Stimulated activated naive CD4-positive, alpha-beta T cell treated with Interleukin-2 at 50 U/mL for 16 hours (primary cell): ENCODE measurements around the gene RHOB.
"Not testable (repeated sequence)": the region's sequence is repeated elsewhere in the genome, so short reads cannot be mapped to it uniquely, and the experiment has no call there.

ENCODE experiments used
- DNase-seq: peaks from one replicate; lab custom pipeline; 2025; lab: John Stamatoyannopoulos, UW

Gene RHOB

GRCh38 chr2:20422402-20423271 is 24.2 kb upstream of the RHOB start:
- no peak for DNase-seq

- no peak for DNase-seq
Measured at GRCh38 chr2:20423359-20423758, 23.5 kb upstream of the RHOB start.

DNA sequence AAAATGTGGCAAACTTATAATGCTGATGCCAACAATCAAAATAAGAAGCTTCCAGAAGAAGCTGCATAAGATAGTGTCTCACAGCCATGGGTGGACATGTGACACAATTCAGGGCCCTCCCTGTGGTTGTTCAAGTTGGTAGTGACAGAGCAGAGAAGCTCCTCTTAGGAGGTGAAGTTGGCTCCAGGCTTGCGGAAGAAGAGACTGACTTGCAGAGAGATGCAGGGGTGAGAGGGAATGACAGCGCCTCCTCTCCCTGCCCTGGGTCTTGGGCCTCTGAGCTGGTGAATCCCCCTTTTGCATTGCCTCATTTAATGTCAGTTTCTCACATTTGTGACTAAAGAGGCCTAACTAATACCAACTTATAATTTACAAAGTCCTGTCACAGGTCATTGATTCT is 23.0 kb upstream of the RHOB start:
- DNase-seq: no peak

DNA sequence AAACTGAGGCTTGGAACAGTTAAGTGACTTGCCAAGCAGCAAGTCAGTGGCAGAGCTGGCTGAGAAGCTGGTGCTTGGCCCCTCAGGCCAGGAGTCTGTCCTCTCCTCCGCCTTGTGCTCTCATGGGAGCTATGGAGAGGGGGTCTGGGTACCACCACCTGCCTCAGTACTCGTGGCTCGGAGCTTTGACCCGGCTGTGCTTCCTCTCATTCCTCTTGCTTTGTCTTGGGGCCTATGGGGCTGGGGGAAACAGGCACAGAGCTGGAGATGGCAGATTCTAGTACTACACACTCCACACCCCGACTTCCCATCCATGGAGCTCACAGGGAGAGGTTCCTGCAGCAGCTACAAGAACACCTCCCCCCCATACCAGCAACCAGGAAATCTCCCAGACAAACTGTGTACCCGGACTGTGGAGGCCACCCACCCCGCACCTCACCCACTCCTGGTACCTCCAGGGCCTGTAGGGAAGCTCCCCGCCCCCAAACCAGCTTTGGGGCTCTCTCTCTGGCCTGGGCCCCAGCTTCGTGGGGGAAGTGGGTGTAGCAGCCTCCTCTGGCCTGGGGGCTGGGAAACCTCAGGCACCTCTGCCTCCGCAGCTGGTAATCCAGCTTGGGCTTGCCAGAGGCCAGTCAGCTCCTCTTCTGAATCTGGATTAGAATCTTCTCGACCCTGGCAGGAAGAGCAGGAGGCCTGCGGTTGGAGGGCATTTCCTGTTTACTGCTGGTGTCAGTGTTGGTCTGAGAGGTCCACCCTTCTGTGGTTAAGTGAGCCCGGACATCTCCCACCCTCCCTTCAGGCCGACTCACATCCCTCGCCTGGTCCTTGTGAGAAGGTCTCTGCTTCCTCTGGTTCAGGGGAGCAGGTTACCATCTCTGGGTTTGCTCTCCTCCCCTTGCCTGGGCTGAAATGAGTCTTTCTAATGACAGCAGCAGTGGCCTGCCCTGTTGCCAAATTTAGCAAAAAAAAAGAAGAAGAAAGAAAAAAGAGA is 22.3 kb upstream of the RHOB start:
- DNase-seq: no peak

DNA sequence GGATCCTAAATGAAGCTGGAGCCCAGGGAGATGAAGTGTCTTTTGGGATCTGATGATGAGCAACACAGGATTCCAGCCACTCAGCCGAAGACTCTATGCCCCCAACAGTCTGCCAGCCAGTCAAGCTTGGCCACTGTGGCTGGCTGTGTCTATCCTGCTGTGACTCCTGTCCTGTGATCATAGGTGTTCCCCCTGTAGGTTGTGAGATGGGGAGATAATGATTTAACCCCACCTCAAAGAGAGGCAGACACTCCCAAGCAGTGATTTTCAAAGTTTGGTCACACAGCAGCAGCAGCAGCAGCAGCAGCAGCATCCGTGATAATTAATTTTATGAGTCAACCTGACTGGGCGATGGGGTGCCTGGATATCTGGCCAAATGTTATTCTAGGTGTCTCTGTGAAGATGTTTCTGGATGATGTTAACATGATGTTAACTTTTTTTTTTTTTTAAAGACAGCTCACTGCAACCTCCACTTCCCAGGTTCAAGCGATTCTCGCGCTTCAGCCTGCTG is 21.4 kb upstream of the RHOB start:
- DNase-seq: no peak

GRCh38 chr2:20425884-20426283 is 21.0 kb upstream of the RHOB start:
- no peak for DNase-seq

GRCh38 chr2:20427931-20428526 is 18.8 kb upstream of the RHOB start:
- no peak for DNase-seq

DNA sequence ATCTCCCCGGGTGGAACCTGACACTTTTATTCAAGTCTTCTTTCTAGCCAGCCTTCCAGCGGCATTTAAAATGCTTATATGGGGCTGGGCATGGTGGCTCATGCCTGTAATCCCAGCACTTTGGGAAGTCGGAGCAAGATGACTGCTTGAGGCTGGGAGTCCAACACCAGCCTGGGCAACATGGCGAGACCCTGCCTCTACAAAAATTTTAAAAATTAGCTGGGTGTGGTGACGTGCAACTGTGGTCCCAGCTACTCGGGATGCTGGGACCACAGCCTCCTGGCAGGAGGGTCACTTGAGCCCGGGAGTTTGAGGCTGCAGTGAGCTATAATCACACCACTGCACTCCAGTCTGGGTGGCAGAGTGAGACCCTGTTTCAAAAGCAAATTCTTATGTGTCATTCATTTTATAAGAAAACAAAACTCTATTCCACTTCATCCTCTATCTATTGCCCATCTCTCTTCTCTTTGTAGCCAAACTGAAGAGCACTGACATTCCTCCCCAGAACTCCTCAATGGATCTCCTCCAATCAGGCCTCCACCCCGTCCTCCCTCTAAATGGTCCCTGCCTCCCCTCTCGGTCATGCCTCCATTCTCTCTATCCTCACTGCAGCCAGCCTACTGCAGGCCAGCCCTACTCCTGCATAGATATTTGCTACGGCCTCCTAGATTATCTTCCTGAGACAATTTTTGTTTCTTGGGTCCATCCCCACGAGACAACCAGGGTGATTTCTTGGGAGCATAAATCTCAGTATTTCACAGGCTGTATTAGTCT is 18.0 kb upstream of the RHOB start:
- no peak for DNase-seq

- no peak for DNase-seq
Measured at GRCh38 chr2:20429528-20429927, 17.3 kb upstream of the RHOB start.

DNA sequence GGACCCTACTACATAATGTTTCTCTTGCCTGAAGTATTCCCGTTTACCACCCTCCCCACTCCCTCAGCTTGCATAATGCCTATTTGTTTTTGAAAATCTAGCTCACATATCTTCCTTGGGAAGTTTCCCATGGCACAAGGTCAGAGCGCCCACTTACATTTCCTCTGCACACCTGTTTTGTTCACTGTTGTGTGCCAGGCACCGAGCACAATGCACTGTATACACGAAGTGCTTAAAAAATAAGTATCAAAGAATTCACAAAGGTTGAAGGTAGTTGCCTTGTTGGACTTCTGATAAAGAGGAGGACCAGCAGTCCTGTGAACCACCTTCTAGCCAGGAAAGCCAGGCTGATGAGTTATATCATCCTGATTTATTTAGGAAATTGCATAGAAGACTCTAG is 16.8 kb upstream of the RHOB start:
- DNase-seq: no peak

- DNase-seq: no peak
Measured at GRCh38 chr2:20430461-20431300, 16.2 kb upstream of the RHOB start.

- DNase-seq: no peak
Measured at GRCh38 chr2:20431301-20431698, 15.6 kb upstream of the RHOB start.

GRCh38 chr2:20431772-20432171 is 15.1 kb upstream of the RHOB start:
- no peak for DNase-seq

DNA sequence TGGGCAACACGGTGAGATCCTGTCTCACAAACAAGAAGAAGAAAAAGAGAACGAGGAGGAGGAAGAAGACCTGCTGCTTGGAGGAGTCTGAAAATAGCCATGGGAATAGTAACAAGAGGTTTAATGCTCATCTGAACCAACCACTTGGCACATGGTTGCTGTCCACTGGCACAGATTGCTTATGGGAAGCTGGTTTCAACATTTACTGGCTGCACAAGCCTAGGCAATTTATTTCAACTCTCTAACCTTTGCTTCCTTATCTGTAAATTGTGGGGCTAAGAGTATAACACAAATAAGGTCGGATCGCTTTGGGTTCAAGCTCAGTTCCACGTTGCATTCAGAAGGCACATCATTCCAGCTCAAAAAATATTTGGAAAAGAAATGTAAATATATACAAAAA is 14.2 kb upstream of the RHOB start:
- DNase-seq: no peak

GRCh38 chr2:20433249-20433648 is 13.6 kb upstream of the RHOB start:
- DNase-seq: no peak

DNA sequence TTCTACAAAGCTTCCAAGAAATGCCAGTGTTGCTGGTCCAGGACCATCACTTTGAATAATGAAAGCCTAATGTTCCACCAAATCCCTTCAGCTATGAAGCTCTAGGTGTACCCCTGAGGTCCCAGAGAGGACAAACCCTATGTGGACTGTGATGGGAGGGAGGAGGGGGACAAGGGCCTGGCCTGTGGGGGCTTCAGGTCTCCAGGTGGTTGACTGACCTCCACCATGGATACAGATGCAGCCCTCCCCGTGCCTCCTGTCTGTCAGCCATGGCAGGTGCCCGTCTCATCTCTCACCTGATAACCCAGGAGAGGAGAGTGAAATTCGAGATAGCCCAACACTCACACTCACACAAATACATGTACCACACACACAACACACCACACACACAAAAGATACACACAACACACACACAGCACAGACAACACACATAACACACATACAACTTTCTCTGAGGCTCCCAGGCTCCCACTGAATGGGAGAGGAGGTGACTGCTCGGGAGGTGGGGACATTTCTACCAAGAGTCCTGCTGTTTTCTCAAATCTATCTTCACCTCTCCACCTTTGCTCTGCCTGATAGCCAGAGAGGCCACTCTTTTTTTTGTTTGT is 12.8 kb upstream of the RHOB start:
- no peak for DNase-seq

DNA sequence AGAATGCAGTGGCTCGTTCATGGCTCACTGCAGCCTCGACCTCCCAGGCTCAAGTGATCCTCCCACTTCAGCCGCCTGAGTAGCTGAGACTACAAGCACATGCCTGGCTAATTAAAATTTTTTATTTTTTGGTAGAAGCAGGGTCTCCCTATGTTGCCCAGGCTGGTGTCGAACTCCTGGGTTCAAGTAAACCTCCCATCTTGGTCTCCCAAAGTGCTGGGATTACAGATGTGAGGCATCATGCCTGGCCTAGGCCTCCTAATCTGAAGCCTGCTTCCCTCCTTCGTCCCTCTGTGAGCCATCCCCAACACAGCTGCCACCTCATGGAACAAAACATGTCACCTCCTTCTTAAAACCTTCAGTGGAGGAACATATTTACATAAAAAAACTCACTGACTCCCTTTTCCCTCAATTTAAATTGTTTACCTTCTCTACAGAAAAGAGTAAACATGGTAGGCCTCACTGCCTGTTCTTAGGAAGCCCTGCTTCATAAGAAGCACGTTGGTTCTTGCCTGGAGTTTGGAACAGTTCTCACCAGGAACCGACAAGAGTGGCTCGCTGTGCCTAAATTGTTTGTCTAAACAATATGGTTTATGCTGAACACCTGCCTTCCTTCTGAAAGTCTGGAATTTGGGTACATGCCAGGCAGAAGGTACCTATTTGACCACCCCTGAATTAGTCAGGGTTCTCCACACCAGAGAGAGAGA is 12.1 kb upstream of the RHOB start:
- no peak for DNase-seq

DNA sequence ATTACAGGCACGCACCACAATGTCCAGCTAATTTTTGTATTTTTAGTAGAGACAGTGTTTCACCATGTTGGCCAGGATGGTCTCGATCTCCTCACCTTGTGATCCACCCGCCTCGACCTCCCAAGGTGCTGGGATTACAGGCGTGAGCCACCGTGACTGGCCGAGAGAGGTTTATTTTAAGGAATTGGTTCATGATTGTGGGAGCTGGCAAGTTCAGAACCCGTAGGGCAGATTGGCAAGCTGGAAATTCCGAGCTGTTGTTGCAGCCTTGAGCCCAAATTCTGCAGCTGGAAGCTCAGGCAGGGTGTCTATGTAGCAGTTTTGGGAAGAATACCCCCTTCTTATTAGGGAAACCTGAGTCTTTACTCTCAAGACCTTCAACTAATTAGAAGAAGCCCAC is 11.4 kb upstream of the RHOB start:
- not testable (repeated sequence) for DNase-seq

GRCh38 chr2:20436716-20437470 is 10.0 kb upstream of the RHOB start:
- no peak for DNase-seq
